KOPT-K1 (cell line): Measurements from ENCODE around the gene RARB.

Source experiments
- H3K27ac ChIP-seq: fragments of 200-600 bp; sonication (generic); 2 replicates; pipeline ENCODE4 v1.5.1; 2016; ENCODE audit warnings: antibody characterized with exemption, mild to moderate bottlenecking, low read depth, low read length; ENCODE audit not compliant: poor library complexity, severe bottlenecking
- H3K36me3 ChIP-seq: fragments of 200-600 bp; sonication (generic); 2 replicates; pipeline ENCODE4 v1.5.1; 2017; ENCODE audit warnings: antibody characterized with exemption, mild to moderate bottlenecking, low read length, moderate library complexity; ENCODE audit not compliant: insufficient read depth
- H3K9me3 ChIP-seq: fragments of 200-600 bp; sonication (generic); 2 replicates; pipeline ENCODE4 v1.5.1; 2017; ENCODE audit warnings: antibody characterized with exemption, low read length, mild to moderate bottlenecking; ENCODE audit not compliant: insufficient read depth, poor library complexity, severe bottlenecking

Gene RARB

DNA sequence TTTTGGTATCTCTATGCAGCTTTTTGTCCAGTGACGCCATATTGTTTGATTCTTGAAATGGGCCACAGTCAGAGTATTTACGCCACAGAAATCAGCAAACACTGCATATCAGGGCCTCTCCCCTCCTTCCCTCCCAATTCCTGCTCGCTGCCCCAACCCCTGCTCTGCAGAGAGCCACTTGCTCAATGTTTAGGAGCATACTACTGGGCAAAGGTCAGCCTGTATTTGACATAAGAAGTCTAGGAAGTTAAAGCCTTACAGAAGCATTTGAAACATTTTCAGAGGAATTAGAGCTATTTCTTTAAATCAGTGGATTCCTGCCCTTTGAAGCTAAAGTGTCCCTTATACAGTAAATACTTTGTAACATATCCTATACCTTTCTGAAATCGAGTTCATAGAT, 17.4 kb upstream of the RARB start:
- Histone ChIP-seq H3K27ac (no peak overlapping the region), H3K36me3 (no peaks in the 10 kb centered on the region), H3K9me3 (no peaks in the 10 kb centered on the region)

- H3K27ac ChIP-seq: no peak overlapping the region
- no peaks in the 10 kb centered on the region for H3K36me3 ChIP-seq
- peaks cover 2% of the 10 kb centered on the region for H3K9me3 ChIP-seq
Observed at GRCh38 chr3:25412269-25412668, 15.8 kb upstream of the RARB start.

GRCh38 chr3:25416176-25416575, 11.9 kb upstream of the RARB start:
- no peak overlapping the region for H3K27ac ChIP-seq
- no peaks in the 10 kb centered on the region for H3K36me3 ChIP-seq
- H3K9me3 ChIP-seq: peaks cover 5% of the 10 kb centered on the region

DNA sequence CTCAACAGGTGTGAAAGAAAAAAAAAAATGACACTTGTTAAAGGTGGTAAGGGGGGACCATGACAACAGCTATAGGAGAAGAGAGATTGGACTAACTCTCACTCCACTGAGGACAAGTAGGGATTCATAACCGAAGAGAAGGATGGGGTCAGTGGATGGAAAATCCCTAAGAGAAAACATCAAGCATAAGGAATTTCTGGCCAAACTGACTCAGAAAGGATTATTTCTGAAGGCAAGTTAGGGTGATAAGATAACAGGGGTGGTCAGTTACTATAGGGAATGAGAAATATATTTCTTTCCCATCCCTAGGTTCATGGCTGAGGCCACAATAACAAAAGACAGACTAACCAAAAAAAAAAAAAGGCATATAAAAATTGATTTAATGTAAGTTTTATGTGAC, 9.5 kb upstream of the RARB start:
- H3K36me3 ChIP-seq: no peaks in the 10 kb centered on the region
- no peak overlapping the region for H3K27ac ChIP-seq
- peaks cover 5% of the 10 kb centered on the region for H3K9me3 ChIP-seq

- Histone ChIP-seq H3K9me3 (peaks cover 5% of the 10 kb centered on the region), H3K27ac (no peak overlapping the region)
Observed at GRCh38 chr3:25419251-25419650, 8.8 kb upstream of the RARB start.

DNA sequence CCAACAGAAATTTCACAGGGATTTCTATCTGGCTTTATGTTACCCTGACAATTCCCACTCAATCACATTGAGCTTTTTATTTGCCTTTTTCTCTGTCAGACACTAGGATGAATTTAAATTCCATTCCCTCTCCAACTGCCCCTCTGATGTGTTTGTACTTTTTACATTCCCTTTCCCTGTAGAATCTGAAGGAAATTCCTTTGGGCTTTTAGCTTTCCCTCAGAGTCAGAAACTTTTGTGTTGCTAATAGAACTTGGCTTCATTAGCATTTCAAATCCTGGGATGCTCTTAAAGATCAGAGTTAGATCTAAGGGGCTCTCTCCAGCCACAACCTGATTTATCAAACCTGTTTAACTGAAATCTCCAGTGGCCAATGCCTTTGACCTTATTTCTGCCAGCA, 7.9 kb upstream of the RARB start:
- Histone ChIP-seq H3K9me3 (peaks cover 5% of the 10 kb centered on the region), H3K27ac (no peak overlapping the region), H3K36me3 (no peaks in the 10 kb centered on the region)

More at GRCh38 chr3:25419251-25419650, 8.8 kb upstream of the RARB start:
- no peaks in the 10 kb centered on the region for H3K36me3 ChIP-seq

- no peak overlapping the region for H3K27ac ChIP-seq
Observed at GRCh38 chr3:25420885-25421284, 7.2 kb upstream of the RARB start.

DNA sequence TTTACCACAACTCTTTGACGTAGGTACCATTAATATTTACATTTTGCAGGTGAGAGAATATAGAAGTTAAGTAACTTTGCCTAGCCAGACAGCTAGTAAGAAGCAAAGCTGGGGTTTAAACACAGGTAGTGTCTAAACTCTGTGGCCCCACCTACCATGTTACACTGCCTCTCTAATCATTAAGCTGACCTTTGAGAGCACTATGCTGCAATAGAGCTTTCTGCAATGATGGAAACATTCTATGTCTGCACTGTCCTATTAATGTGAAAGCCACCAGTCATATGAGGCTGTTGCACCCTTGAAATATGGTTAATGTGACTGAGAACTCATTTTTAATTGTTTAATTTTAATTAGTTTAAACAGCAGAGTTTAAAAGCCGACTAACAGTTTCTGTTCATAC, 6.3 kb upstream of the RARB start:
- Histone ChIP-seq H3K9me3 (peaks cover 5% of the 10 kb centered on the region), H3K36me3 (no peaks in the 10 kb centered on the region), H3K27ac (no peak overlapping the region)

More at GRCh38 chr3:25420885-25421284, 7.2 kb upstream of the RARB start:
- peaks cover 5% of the 10 kb centered on the region for H3K9me3 ChIP-seq
- no peaks in the 10 kb centered on the region for H3K36me3 ChIP-seq

GRCh38 chr3:25423780-25424588, 4.1 kb upstream of the RARB start:
- no peaks in the 10 kb centered on the region for H3K9me3 ChIP-seq
- no peak overlapping the region for H3K27ac ChIP-seq
- H3K36me3 ChIP-seq: no peaks in the 10 kb centered on the region

DNA sequence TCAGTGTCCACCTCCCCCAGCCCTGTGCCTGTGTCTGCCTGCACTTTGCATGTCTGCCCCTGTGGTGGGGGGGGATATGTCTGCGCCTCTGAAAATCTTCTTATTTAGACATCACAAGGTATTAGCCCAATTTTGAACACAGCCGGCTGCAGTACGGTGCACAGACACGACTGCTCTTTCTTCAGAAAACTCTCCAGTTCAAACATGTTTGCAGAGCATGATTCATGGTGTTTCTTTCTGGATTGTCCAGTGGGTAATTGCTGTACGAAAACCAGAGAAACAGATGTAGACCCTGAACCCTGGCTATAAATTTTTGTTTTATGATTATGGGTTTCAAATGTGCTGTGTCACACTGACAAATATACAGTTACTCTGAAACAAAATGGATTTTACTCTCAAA, 3.4 kb upstream of the RARB start:
- Histone ChIP-seq H3K9me3 (no peaks in the 10 kb centered on the region), H3K36me3 (no peaks in the 10 kb centered on the region), H3K27ac (no peak overlapping the region)

- H3K9me3 ChIP-seq: no peaks in the 10 kb centered on the region
- no peak overlapping the region for H3K27ac ChIP-seq
- H3K36me3 ChIP-seq: no peaks in the 10 kb centered on the region
Observed at GRCh38 chr3:25426408-25426807, 1.7 kb upstream of the RARB start.

DNA sequence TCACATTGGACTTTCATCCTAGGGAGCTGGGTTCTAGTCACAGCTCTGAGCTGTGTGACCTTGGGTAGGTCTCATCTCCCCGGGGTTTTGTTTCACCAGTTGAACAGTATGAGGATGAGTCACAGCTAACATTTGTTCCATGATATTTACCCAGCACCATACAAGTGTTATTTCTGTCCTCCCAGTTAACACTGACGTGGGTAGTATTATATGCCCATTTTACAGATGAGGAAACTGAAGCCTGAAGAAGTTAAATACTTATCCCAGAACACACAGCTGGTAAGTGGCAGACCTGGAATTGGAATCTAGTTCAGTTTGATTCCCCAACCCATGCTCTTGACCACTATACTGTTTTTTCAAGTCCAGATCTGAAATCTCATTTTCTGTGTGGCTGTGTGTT, 908 bp upstream of the RARB start:
- Histone ChIP-seq H3K27ac (no peak overlapping the region), H3K36me3 (no peaks in the 10 kb centered on the region), H3K9me3 (no peaks in the 10 kb centered on the region)

GRCh38 chr3:25427563-25427941, 511 bp upstream of the RARB start:
- Histone ChIP-seq H3K36me3 (no peaks in the 10 kb centered on the region), H3K9me3 (no peaks in the 10 kb centered on the region), H3K27ac (no peak overlapping the region)

DNA sequence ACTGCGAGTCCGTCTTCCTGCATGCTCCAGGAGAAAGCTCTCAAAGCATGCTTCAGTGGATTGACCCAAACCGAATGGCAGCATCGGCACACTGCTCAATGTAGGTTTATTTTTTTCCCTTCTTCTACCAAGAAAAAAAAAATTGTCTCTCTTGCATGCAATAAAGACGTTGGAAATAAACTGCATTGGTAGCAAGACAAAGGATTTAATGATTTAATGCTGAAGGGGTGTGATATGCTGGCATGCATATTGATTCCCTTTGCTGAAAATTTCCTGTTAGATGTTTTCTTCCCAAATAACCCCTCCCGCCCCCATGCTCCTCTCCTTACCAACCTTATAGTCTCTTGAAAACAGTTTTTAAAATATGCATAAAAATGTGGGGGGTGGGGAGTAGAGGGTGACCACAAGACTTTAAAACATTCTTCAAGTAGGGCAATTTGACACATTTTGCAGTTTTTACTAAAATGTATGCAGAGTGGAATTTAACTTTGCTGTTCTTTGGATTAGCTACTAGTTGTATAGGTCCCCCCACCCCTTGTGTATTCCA, 799 bp downstream of the RARB start:
- Histone ChIP-seq H3K27ac (no peak overlapping the region), H3K9me3 (no peaks in the 10 kb centered on the region), H3K36me3 (no peaks in the 10 kb centered on the region)

DNA sequence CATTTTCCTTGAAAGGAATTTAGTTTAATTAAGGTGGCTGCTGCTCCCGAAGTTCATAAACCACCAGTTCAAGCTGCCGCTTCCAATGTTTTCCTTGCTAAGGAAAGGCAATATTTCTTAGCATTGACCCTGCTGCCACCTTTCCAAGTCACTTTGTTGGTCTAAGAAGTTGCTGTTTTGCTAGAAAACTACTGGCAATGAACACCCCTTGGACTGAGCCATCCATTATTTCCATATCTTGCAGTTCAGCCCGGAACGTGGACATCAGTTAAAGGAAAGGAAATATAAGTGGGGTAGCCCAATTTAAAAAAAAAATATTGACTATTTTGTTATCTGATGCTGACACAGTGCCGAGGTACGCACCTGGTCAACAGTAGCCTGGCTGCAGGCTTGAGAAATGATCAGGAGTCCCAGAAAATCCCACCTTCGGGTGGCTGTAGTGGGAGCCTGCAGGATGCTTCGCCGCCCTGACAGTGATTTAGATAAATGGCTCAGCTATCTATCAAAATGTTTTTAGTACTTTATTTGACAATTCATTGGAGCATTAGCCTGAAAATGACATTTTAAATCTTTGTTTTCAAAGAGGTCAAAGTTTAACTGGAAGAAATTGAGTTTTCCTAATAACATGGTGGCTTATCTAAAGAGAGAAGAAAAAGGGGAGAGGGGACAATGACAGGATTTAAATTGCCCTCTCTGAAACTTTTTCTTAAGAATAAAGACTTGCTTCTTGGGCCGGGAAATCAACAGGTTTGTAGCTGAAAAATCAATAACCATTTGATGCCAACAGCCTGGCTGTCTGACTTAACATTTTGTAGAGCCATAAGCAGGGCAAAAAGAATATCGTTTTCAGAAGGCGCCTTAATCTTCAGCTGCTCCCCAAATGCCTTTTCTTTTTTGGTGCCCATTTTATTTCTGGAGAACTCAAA, 1.6 kb downstream of the RARB start:
- Histone ChIP-seq H3K27ac (no peak overlapping the region), H3K9me3 (no peaks in the 10 kb centered on the region), H3K36me3 (no peaks in the 10 kb centered on the region)
